CD4-positive, alpha-beta T cell (primary cell): ENCODE results near the gene SLITRK6. TPM values are rescaled to one million over a fixed set of nuclear protein-coding genes. Genes with fewer than 3 reads are reported as not detected.

Experiments
- ATAC-seq: fragments of 200-7000 bp; cut with Tn5 transposase; one replicate; pipeline ENCODE4 v1.10.0; 2022; ENCODE audit warnings: mild to moderate bottlenecking; ENCODE audit not compliant: poor library complexity
- CTCF ChIA-PET: fragments of 350-600 bp; sonication (Branson Sonifier 250); formaldehyde crosslinking; loops from one replicate; lab custom pipeline; 2021; ENCODE audit warnings: antibody characterized with exemption, inconsistent platforms; lab: Charles Lee
- POLR2A ChIA-PET: fragments of 350-600 bp; sonication (Branson Sonifier 250); formaldehyde crosslinking; loops from one replicate; lab custom pipeline; 2021; ENCODE audit warnings: antibody characterized with exemption, inconsistent platforms; lab: Charles Lee
- DNase-seq, 14 experiments: peaks; one replicate each; pipeline ENCODE4 v3.0.0-alpha.2; 2013 to 2020; ENCODE audit warnings: mixed read lengths in 2 of 14
- H3K27ac ChIP-seq, 2 donors: one replicate each; pipeline versions ENCODE4 v1.5.1 to v1.7.0; 2013; ENCODE audit warnings: low read length in 2 of 2, low read depth in 1 of 2, mild to moderate bottlenecking in 1 of 2
- H3K27me3 ChIP-seq, 2 experiments: 1 replicate in 1 of 2; 2 replicates in 1 of 2; pipeline versions ENCODE4 v1.6.1 to v1.7.0; 2013; ENCODE audit warnings: low read length in 2 of 2, control low read depth in 1 of 2, mild to moderate bottlenecking in 1 of 2, moderate library complexity in 1 of 2; ENCODE audit not compliant: insufficient read depth in 2 of 2, control insufficient read depth in 1 of 2
- H3K36me3 ChIP-seq: one replicate; pipeline ENCODE4 v1.6.1; 2013; ENCODE audit warnings: low read length, control low read depth; ENCODE audit not compliant: insufficient read depth
- H3K4me1 ChIP-seq: one replicate; pipeline ENCODE4 v1.6.1; 2013; ENCODE audit warnings: low read length, control low read depth; ENCODE audit not compliant: insufficient read depth
- H3K4me3 ChIP-seq: one replicate; pipeline ENCODE4 v1.5.1; 2013; ENCODE audit warnings: mild to moderate bottlenecking, low read length, moderate library complexity
- H3K9me3 ChIP-seq, 2 experiments: 1 replicate in 1 of 2; 2 replicates in 1 of 2; pipeline versions ENCODE4 v1.6.1 to v1.7.0; 2013; ENCODE audit warnings: low read length in 2 of 2, mild to moderate bottlenecking in 2 of 2, control low read depth in 1 of 2, moderate library complexity in 1 of 2; ENCODE audit not compliant: control insufficient read depth in 1 of 2, insufficient read depth in 1 of 2
- H3K27ac Mint-ChIP-seq: one replicate; pipeline ENCODE4 v1.8.0; 2020; ENCODE audit warnings: mixed read lengths
- H3K27me3 Mint-ChIP-seq: one replicate; pipeline ENCODE4 v1.8.0; 2021; ENCODE audit warnings: mixed read lengths
- H3K36me3 Mint-ChIP-seq: one replicate; pipeline ENCODE4 v1.8.0; 2021; ENCODE audit warnings: low read depth, mixed read lengths
- H3K4me1 Mint-ChIP-seq: one replicate; pipeline ENCODE4 v1.8.0; 2021; ENCODE audit warnings: low read depth, mixed read lengths
- H3K4me3 Mint-ChIP-seq: one replicate; pipeline ENCODE4 v1.8.0; 2020; ENCODE audit warnings: mild to moderate bottlenecking, mixed read lengths
- H3K9me3 Mint-ChIP-seq: one replicate; pipeline ENCODE4 v1.8.0; 2020; ENCODE audit warnings: mixed read lengths
- intact Hi-C, 2 experiments: fragments of 100-400 bp; cut with DNase I in 1 of 2; cut with micrococcal nuclease in 1 of 2; formaldehyde crosslinking; loops; one replicate each; pipeline versions ENCODE4 v1.15.1 to v1.9.0; 2023 to 2025; cut with DNase I, micrococcal nuclease
- total RNA-seq, 174 experiments: library from RNA in 2 of 174; stranded (reverse) in 2 of 174; gene quantifications; one replicate each; pipeline ENCODE4 v1.2.3 and lab custom pipeline; 2021 to 2026
- TF ChIP-seq, protein P1 (sequence below): fragments of 200-600 bp; IDR thresholded peaks from one replicate; pipeline ENCODE4 v1.8.0; 2022; ENCODE audit warnings: antibody characterized with exemption, mild to moderate bottlenecking

SLITRK6 gene
- total RNA-seq, 2 experiments from 2014 or later = not detected

GRCh38 chr13:85833921-85834320 is 34.7 kb upstream of the SLITRK6 start:
- DNase-seq (no peak), ATAC-seq (no peak)
- no peaks in the 10 kb centered on the region for H3K9me3 ChIP-seq
- Mint-ChIP-seq H3K4me3 (no peak overlapping the region), H3K4me1 (no peaks in the 10 kb centered on the region), H3K27me3 (no peaks in the 10 kb centered on the region), H3K27ac (no peak overlapping the region), H3K9me3 (no peaks in the 10 kb centered on the region), H3K36me3 (no peaks in the 10 kb centered on the region)
- H3K27ac ChIP-seq = no peak overlapping the region
- H3K4me1 ChIP-seq = no peaks in the 10 kb centered on the region
- no peaks in the 10 kb centered on the region for H3K36me3 ChIP-seq
- H3K27me3 ChIP-seq = no peaks in the 10 kb centered on the region
- ChIA-PET POLR2A (no interaction called here), CTCF (no interaction called here)
- TF ChIP-seq, protein P1, sequence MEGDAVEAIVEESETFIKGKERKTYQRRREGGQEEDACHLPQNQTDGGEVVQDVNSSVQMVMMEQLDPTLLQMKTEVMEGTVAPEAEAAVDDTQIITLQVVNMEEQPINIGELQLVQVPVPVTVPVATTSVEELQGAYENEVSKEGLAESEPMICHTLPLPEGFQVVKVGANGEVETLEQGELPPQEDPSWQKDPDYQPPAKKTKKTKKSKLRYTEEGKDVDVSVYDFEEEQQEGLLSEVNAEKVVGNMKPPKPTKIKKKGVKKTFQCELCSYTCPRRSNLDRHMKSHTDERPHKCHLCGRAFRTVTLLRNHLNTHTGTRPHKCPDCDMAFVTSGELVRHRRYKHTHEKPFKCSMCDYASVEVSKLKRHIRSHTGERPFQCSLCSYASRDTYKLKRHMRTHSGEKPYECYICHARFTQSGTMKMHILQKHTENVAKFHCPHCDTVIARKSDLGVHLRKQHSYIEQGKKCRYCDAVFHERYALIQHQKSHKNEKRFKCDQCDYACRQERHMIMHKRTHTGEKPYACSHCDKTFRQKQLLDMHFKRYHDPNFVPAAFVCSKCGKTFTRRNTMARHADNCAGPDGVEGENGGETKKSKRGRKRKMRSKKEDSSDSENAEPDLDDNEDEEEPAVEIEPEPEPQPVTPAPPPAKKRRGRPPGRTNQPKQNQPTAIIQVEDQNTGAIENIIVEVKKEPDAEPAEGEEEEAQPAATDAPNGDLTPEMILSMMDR = no peak
- H3K4me3 ChIP-seq = no peak overlapping the region
- intact Hi-C loops = no loop called here

DNA sequence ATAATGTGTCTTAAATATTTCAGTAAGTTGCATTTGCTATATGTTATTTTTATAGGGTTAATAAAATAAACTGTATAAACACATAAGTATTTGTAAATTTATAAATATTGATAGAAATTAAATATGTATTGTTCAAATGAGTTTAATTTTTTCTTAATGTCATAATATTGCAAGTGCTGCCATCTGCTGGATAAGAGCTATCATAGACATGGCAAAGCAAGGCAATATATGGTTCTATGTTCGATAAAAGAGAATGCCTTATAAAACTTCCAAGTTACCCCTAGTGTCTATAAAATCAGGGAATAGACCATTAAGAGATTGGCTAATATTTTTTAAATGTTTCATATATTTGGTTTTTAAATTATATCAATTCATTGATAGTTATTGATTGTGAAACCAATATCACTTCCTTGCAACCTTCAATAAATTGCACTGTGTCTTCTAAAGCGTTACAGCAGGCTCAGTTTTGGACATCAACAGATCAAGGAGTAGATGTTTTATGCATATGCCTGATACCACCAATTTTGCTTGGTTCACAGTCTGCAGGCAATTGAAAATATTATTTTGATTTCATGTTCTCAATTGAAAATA is 29.0 kb upstream of the SLITRK6 start:
- no peak overlapping the region for H3K4me3 Mint-ChIP-seq
- DNase-seq = peak in 3 of 14 experiments; percentile 1 to 9 (median 9)
- intact Hi-C loops = no loop called here

DNA sequence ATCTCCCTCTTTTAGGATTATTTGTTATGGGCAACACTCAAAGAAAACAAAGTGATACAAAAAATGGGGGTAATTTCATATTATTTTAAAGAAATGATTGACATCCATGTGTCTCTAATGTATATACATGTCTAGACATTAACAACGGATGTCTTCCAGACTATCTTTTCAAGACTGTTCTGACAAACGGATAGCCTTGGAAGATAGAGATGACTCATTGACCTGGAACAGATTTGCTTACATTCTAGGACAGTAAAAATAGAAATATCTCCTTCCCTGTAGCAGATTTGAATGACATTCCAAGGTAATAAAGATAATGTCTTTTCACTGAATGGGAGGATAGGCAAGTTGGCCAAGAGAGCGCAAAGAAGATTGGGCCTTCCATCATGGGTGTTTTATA is 26.2 kb upstream of the SLITRK6 start:
- intact Hi-C loops = no loop called here
- Mint-ChIP-seq H3K4me3 (no peak overlapping the region), H3K36me3 (no peaks in the 10 kb centered on the region), H3K27me3 (no peaks in the 10 kb centered on the region), H3K9me3 (no peaks in the 10 kb centered on the region), H3K27ac (no peak overlapping the region), H3K4me1 (no peaks in the 10 kb centered on the region)
- ChIA-PET CTCF (no interaction called here), POLR2A (no interaction called here)
- H3K27me3 ChIP-seq = no peaks in the 10 kb centered on the region
- no peak for DNase-seq
- H3K4me1 ChIP-seq = no peaks in the 10 kb centered on the region
- H3K9me3 ChIP-seq = no peaks in the 10 kb centered on the region
- H3K27ac ChIP-seq = no peak overlapping the region
- TF ChIP-seq, protein P1 = no peak
- no peak overlapping the region for H3K4me3 ChIP-seq
- H3K36me3 ChIP-seq = no peaks in the 10 kb centered on the region
- no peak for ATAC-seq

More for the DNA sequence above, 29.0 kb upstream of the SLITRK6 start:
- no peaks in the 10 kb centered on the region for H3K36me3 ChIP-seq
- no peak overlapping the region for H3K4me3 ChIP-seq
- H3K9me3 Mint-ChIP-seq = no peaks in the 10 kb centered on the region
- H3K4me1 Mint-ChIP-seq = no peaks in the 10 kb centered on the region
- no peaks in the 10 kb centered on the region for H3K27me3 ChIP-seq
- H3K27me3 Mint-ChIP-seq = no peaks in the 10 kb centered on the region
- TF ChIP-seq, protein P1 = peak; percentile 63
- ATAC-seq = no peak
- no peaks in the 10 kb centered on the region for H3K36me3 Mint-ChIP-seq
- ChIA-PET POLR2A (no interaction called here), CTCF (no interaction called here)
- no peak overlapping the region for H3K27ac Mint-ChIP-seq
- no peaks in the 10 kb centered on the region for H3K4me1 ChIP-seq
- H3K27ac ChIP-seq = no peak overlapping the region
- no peaks in the 10 kb centered on the region for H3K9me3 ChIP-seq
